DOHH2 (cell line): Measurements from ENCODE around the gene GSTM4.
"Not testable (repeated sequence)": the region's sequence is repeated elsewhere in the genome, so short reads cannot be mapped to it uniquely, and the experiment has no call there.

Experiments
- CTCF ChIP-seq: fragments of 200-600 bp; sonication (generic); IDR thresholded peaks from one replicate; pipeline ENCODE4 v1.5.1; 2014; ENCODE audit warnings: antibody characterized with exemption, mild to moderate bottlenecking, low read depth, low read length; ENCODE audit not compliant: poor library complexity, severe bottlenecking
- EZH2phosphoT487 ChIP-seq: fragments of 200-600 bp; sonication (generic); IDR thresholded peaks from 2 replicates; pipeline ENCODE4 v1.6.1; 2017; ENCODE audit warnings: borderline replicate concordance, mild to moderate bottlenecking, antibody characterized with exemption, low read length, moderate library complexity, mixed read lengths

GRCh38 chr1:109687109-109687508, 31.2 kb downstream of the GSTM4 start:
- TF ChIP-seq CTCF, EZH2phosphoT487: not testable (repeated sequence)
